ENCODE data around the gene KLLN. TPM values are rescaled to one million over a fixed set of nuclear protein-coding genes. Genes with fewer than 3 reads are reported as not detected.

KLLN gene
- total and polyA plus RNA-seq, 9 of the 15 experiments (the other 6 are each of a cell fraction or from before 2014, with no cell fraction given), result 0.07 to 0.40 (median 0.25) TPM

GRCh38 chr10:87860156-87860795, 3.1 kb downstream of the KLLN start (continued):
- TF ChIP-seq, protein P1, sequence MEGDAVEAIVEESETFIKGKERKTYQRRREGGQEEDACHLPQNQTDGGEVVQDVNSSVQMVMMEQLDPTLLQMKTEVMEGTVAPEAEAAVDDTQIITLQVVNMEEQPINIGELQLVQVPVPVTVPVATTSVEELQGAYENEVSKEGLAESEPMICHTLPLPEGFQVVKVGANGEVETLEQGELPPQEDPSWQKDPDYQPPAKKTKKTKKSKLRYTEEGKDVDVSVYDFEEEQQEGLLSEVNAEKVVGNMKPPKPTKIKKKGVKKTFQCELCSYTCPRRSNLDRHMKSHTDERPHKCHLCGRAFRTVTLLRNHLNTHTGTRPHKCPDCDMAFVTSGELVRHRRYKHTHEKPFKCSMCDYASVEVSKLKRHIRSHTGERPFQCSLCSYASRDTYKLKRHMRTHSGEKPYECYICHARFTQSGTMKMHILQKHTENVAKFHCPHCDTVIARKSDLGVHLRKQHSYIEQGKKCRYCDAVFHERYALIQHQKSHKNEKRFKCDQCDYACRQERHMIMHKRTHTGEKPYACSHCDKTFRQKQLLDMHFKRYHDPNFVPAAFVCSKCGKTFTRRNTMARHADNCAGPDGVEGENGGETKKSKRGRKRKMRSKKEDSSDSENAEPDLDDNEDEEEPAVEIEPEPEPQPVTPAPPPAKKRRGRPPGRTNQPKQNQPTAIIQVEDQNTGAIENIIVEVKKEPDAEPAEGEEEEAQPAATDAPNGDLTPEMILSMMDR (IDR thresholded peaks at IDR 0.05 in 2 of 3, conservative IDR thresholded peaks at IDR 0.05 in 1 of 3; ENCODE audit: insufficient read depth in 2 of 3, low read depth in 1 of 3, low read length in 3 of 3), result peak; percentile 38 to 85 (median 70); a peak in 5 of 6 replicates
- TF ChIP-seq RAD21 (CRISPR knock-in tag; conservative IDR thresholded peaks at IDR 0.05 in 1 of 2, IDR thresholded peaks at IDR 0.05 in 1 of 2) (peak; percentile 65 to 73), SP2 (IDR thresholded peaks at IDR 0.05; ENCODE audit: extremely low read depth, low read depth, low read length, poor library complexity, severe bottlenecking) (no peak), KDM1A (IDR thresholded peaks at IDR 0.05) (no peak), CEBPG (CRISPR knock-in tag; IDR thresholded peaks at IDR 0.05) (no peak), CEBPG (tag; conservative IDR thresholded peaks at IDR 0.05 in 1 of 2, IDR thresholded peaks at IDR 0.05 in 1 of 2) (no peak), ZNF644 (tag; IDR thresholded peaks at IDR 0.05; ENCODE audit: low read depth) (no peak), ZNF146 (CRISPR knock-in tag; IDR thresholded peaks at IDR 0.05; ENCODE audit: unreplicated experiment) (no peak), NR2C1 (IDR thresholded peaks at IDR 0.05) (no peak), NR2C1 (tag; IDR thresholded peaks at IDR 0.05) (no peak), HSF4 (CRISPR knock-in tag; IDR thresholded peaks at IDR 0.05; ENCODE audit: borderline replicate concordance) (no peak), MAFK (IDR thresholded peaks at IDR 0.05; ENCODE audit: low read length) (no peak), MTA2 (IDR thresholded peaks at IDR 0.05; ENCODE audit: low read depth) (no peak), PATZ1 (CRISPR knock-in tag; IDR thresholded peaks at IDR 0.05; ENCODE audit: borderline replicate concordance) (no peak), ATF1 (CRISPR knock-in tag; IDR thresholded peaks at IDR 0.05) (no peak), ATF1 (tag; IDR thresholded peaks at IDR 0.05) (no peak), EGR1 (conservative IDR thresholded peaks at IDR 0.05) (no peak), SRSF3 (IDR thresholded peaks at IDR 0.05; ENCODE audit: insufficient read depth, low read length) (no peak)
- TF ChIP-seq, protein P2, sequence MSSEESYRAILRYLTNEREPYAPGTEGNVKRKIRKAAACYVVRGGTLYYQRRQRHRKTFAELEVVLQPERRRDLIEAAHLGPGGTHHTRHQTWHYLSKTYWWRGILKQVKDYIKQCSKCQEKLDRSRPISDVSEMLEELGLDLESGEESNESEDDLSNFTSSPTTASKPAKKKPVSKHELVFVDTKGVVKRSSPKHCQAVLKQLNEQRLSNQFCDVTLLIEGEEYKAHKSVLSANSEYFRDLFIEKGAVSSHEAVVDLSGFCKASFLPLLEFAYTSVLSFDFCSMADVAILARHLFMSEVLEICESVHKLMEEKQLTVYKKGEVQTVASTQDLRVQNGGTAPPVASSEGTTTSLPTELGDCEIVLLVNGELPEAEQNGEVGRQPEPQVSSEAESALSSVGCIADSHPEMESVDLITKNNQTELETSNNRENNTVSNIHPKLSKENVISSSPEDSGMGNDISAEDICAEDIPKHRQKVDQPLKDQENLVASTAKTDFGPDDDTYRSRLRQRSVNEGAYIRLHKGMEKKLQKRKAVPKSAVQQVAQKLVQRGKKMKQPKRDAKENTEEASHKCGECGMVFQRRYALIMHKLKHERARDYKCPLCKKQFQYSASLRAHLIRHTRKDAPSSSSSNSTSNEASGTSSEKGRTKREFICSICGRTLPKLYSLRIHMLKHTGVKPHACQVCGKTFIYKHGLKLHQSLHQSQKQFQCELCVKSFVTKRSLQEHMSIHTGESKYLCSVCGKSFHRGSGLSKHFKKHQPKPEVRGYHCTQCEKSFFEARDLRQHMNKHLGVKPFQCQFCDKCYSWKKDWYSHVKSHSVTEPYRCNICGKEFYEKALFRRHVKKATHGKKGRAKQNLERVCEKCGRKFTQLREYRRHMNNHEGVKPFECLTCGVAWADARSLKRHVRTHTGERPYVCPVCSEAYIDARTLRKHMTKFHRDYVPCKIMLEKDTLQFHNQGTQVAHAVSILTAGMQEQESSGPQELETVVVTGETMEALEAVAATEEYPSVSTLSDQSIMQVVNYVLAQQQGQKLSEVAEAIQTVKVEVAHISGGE (CRISPR knock-in tag; IDR thresholded peaks at IDR 0.05), result no peak
- TF ChIP-seq, protein P3, sequence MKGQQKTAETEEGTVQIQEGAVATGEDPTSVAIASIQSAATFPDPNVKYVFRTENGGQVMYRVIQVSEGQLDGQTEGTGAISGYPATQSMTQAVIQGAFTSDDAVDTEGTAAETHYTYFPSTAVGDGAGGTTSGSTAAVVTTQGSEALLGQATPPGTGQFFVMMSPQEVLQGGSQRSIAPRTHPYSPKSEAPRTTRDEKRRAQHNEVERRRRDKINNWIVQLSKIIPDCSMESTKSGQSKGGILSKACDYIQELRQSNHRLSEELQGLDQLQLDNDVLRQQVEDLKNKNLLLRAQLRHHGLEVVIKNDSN (CRISPR knock-in tag; IDR thresholded peaks at IDR 0.05), result no peak
